Nephron (organoid): ENCODE results near the gene ARL8B.

Experiments used
- H3K27ac Mint-ChIP-seq, 3 experiments: 2 replicates each; pipeline ENCODE4 v1.8.0; 2020; ENCODE audit warnings: mixed read lengths in 3 of 3, mild to moderate bottlenecking in 2 of 3, moderate library complexity in 1 of 3
- H3K27me3 Mint-ChIP-seq: 2 replicates; pipeline ENCODE4 v1.8.0; 2021; ENCODE audit warnings: low read depth, mild to moderate bottlenecking, moderate library complexity, mixed read lengths
- H3K36me3 Mint-ChIP-seq: 2 replicates; pipeline ENCODE4 v1.8.0; 2020; ENCODE audit warnings: low read depth, mixed read lengths
- H3K4me1 Mint-ChIP-seq: 2 replicates; pipeline ENCODE4 v1.8.0; 2020; ENCODE audit warnings: mixed read lengths
- H3K4me3 Mint-ChIP-seq, 3 experiments: 2 replicates each; pipeline ENCODE4 v1.8.0; 2020; ENCODE audit warnings: mild to moderate bottlenecking in 3 of 3, mixed read lengths in 3 of 3, moderate library complexity in 2 of 3
- H3K9me3 Mint-ChIP-seq: 2 replicates; pipeline ENCODE4 v1.8.0; 2020; ENCODE audit warnings: mixed read lengths
- TF ChIP-seq, protein P1 (sequence below), 3 experiments: fragments of 200-600 bp; sonication (generic); IDR thresholded peaks; one replicate each; pipeline ENCODE4 v1.5.0; 2021; ENCODE audit warnings: antibody characterized with exemption in 3 of 3; ENCODE audit not compliant: unreplicated experiment in 3 of 3

ARL8B gene

DNA sequence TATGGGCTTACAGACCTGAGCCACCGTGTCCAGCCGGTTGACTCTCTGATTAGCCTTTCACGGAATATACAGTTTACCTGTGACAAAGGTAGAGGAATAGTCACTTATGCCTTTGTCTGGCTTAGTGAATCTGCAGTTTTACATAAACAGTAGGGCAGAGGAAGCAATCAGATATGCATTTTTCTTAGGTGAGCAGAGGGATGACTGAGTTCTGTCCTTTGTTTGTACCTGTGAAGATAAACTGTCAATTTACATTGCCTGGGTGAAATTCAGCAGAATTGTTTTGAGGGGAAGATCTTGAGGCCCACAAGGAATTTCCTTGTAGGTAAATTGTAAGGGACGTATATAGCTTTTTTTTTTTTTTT, 76.2 kb downstream of the ARL8B start:
- Mint-ChIP-seq H3K27me3 (no peaks in the 10 kb centered on the region), H3K4me3 (no peak overlapping the region), H3K9me3 (no peaks in the 10 kb centered on the region), H3K27ac (no peak overlapping the region), H3K36me3 (peaks cover 46% of the 10 kb centered on the region), H3K4me1 (no peaks in the 10 kb centered on the region)
- TF ChIP-seq, protein P1, sequence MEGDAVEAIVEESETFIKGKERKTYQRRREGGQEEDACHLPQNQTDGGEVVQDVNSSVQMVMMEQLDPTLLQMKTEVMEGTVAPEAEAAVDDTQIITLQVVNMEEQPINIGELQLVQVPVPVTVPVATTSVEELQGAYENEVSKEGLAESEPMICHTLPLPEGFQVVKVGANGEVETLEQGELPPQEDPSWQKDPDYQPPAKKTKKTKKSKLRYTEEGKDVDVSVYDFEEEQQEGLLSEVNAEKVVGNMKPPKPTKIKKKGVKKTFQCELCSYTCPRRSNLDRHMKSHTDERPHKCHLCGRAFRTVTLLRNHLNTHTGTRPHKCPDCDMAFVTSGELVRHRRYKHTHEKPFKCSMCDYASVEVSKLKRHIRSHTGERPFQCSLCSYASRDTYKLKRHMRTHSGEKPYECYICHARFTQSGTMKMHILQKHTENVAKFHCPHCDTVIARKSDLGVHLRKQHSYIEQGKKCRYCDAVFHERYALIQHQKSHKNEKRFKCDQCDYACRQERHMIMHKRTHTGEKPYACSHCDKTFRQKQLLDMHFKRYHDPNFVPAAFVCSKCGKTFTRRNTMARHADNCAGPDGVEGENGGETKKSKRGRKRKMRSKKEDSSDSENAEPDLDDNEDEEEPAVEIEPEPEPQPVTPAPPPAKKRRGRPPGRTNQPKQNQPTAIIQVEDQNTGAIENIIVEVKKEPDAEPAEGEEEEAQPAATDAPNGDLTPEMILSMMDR (IDR thresholded peaks at IDR 0.05; ENCODE audit: unreplicated experiment in 3 of 3): no peak

DNA sequence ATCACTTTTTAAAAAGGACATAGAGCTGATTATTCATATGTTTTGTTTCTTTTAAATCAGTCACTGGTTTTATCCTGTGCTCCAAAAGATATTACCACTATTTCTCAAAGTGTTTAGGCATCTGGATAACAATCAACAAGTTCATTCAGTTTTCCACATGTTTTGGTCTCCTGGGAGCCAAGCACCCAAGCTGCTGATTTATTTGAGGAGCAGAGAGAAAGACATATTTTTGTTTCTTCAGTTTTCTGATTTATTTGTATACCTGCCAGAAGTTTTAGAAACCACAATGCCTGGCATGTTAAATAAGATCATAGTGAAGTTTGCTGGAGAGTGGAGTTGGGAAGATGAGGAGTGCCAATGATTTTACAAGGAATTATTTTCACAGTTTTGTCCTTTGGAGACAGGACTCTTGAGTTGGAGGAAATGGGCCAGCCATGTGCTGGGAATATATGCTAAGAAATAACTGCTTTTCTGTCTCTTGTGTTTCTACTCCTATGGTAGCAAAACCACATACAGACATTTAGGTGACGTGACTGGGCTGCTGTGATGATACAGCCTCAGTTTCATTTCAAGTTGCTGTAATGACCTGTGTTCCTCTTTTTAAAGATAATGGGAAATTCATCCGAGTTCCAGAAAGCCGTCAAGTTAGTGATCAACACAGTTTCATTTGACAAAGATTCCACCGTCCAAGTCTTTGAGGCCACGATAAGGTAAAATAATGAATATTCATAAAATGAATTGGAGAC, 77.1 kb downstream of the ARL8B start:
- H3K4me3 Mint-ChIP-seq: no peak overlapping the region
- TF ChIP-seq, protein P1 (IDR thresholded peaks at IDR 0.05; ENCODE audit: unreplicated experiment in 3 of 3): no peak
- no peaks in the 10 kb centered on the region for H3K9me3 Mint-ChIP-seq
- H3K4me1 Mint-ChIP-seq: no peaks in the 10 kb centered on the region
- H3K36me3 Mint-ChIP-seq: peaks cover 48% of the 10 kb centered on the region
- no peak overlapping the region for H3K27ac Mint-ChIP-seq
- H3K27me3 Mint-ChIP-seq: no peaks in the 10 kb centered on the region

DNA sequence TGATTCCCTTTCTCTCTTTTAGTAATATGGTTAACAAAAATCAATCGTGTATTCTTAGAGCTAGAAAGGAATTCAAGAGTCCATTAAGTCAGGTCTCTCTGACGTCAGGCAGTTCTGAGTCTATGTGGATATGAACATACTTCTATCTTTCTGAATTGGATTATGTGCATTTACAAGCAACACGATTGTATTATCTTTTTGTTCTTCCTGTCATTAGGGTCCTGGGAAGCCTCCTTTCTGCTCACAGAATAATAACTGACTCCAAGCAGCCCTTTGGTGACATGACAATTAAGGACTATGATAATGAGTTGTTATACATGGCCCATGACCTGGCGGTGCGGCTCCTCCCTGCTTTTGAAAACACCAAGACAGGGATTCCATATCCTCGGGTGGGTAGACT, 79.4 kb downstream of the ARL8B start:
- Mint-ChIP-seq H3K27me3 (no peaks in the 10 kb centered on the region), H3K4me1 (no peaks in the 10 kb centered on the region), H3K27ac (no peak overlapping the region), H3K4me3 (no peak overlapping the region), H3K9me3 (no peaks in the 10 kb centered on the region), H3K36me3 (peaks cover 69% of the 10 kb centered on the region)
- TF ChIP-seq, protein P1 (IDR thresholded peaks at IDR 0.05; ENCODE audit: unreplicated experiment in 3 of 3): no peak

DNA sequence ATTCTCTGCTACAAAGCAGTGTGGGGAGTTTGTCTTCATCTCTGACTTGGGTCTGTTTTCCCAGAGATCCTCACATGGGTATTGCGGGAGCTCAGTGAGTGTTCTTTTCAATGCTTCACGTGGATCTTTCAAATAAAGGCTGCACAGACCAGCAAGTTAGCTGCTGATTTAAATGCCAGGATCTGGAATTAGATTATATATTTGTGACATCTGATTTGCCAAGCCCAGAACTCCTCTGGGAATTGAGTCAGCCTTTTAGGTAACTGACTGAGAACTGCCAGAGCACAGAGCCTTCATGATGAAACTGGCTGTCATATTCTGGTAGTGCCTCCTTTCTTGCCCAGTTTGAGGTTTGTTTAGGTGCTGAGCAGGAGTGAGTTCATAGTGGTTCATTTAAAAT, 80.1 kb downstream of the ARL8B start:
- no peaks in the 10 kb centered on the region for H3K4me1 Mint-ChIP-seq
- peaks cover 69% of the 10 kb centered on the region for H3K36me3 Mint-ChIP-seq
- no peak overlapping the region for H3K4me3 Mint-ChIP-seq
- no peaks in the 10 kb centered on the region for H3K27me3 Mint-ChIP-seq
- H3K9me3 Mint-ChIP-seq: no peaks in the 10 kb centered on the region
- TF ChIP-seq, protein P1 (IDR thresholded peaks at IDR 0.05; ENCODE audit: unreplicated experiment in 3 of 3): no peak
- no peak overlapping the region for H3K27ac Mint-ChIP-seq

DNA sequence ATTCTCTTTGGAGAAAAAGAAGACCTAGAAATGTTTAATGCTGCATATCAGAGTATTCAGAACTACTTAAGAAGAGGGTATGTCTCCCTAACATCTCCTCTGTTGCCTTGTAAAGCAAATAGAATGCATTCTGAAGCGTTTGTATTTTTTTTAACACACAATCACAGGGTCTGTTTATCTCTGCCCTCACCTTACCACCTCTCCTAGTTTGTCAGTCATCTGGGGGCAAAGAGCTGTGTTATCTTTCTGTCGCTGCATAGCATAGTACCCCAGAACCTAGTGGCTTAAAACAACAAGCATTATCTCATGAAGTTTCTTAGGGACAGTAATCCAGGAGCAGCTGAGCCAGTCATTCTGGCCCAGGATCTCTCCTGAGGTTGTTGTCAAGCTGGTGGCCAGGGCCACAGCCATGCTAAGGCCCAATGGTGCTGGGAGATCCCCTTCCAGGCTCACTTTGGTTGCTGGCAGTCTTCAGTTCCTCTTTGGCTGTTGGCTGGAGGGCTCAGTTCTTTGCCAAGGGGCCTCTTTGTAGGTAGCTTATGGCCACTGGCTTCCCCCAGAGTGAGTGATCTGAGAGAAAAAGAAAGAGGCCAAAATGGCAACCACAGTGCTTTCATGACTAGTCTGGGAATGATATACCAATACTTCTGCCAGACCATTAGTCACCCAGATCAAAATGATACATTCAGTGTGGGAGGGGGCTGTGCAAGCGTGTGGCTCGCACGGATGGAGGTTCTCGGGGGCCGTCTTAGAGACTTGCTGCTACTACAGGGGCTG, 83.3 kb downstream of the ARL8B start:
- Mint-ChIP-seq H3K36me3 (peaks cover 80% of the 10 kb centered on the region), H3K27ac (no peak overlapping the region)

More for the DNA sequence above, 83.3 kb downstream of the ARL8B start:
- TF ChIP-seq, protein P1 (IDR thresholded peaks at IDR 0.05; ENCODE audit: unreplicated experiment in 3 of 3): no peak
- Mint-ChIP-seq H3K4me1 (no peaks in the 10 kb centered on the region), H3K4me3 (no peak overlapping the region), H3K27me3 (no peaks in the 10 kb centered on the region), H3K9me3 (no peaks in the 10 kb centered on the region)
